Astrocyte of the cerebellum (primary cell): ENCODE measurements around the gene KCNH1.

Experiments
- DNase-seq: peaks from one replicate; pipeline ENCODE4 v3.0.0-alpha.2; 2011; ENCODE audit warnings: low read depth
- H3K4me3 ChIP-seq: 2 replicates; pipeline ENCODE4 v1.5.1; 2011; ENCODE audit warnings: mild to moderate bottlenecking, low read depth, low read length, moderate library complexity
- CTCF ChIP-seq: IDR thresholded peaks from 2 replicates; pipeline ENCODE4 v1.5.1; 2012; ENCODE audit warnings: low read length, low read depth, moderate library complexity, mild to moderate bottlenecking; ENCODE audit errors: missing control alignments
- in situ Hi-C: cut with HindIII; loops from 2 replicates; pipeline ENCODE4 v1.10.0; 2017; ENCODE audit warnings: low sequenced_read_pairs

Gene KCNH1

DNA sequence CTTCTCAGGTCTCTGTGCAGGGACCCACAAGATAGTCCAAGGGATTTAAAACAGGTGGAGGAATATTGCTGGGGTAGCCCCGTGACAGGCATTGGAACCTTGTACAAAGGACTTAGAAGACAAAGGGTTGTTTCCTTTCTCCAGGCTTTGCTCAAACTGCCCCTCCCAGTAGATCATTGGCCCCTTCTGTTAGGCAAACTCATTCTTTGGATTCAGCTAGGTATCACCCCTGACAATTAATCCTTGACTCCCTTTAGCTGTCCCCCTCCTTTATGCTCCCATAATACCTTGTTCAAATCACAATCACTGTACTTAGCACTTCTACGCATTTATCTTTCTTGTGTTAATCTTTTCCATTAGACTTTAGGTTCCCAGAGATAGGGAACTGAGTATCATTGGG lies 360.5 kb downstream of the KCNH1 start:
- no peak for TF ChIP-seq CTCF
- in situ Hi-C loops, result no loop called here
- DNase-seq, result no peak
- H3K4me3 ChIP-seq, result no peak overlapping the region

GRCh38 chr1:210771131-210771530 lies 362.8 kb downstream of the KCNH1 start:
- no peak for DNase-seq
- no peak overlapping the region for H3K4me3 ChIP-seq
- in situ Hi-C loops, result no loop called here
- no peak for TF ChIP-seq CTCF

DNA sequence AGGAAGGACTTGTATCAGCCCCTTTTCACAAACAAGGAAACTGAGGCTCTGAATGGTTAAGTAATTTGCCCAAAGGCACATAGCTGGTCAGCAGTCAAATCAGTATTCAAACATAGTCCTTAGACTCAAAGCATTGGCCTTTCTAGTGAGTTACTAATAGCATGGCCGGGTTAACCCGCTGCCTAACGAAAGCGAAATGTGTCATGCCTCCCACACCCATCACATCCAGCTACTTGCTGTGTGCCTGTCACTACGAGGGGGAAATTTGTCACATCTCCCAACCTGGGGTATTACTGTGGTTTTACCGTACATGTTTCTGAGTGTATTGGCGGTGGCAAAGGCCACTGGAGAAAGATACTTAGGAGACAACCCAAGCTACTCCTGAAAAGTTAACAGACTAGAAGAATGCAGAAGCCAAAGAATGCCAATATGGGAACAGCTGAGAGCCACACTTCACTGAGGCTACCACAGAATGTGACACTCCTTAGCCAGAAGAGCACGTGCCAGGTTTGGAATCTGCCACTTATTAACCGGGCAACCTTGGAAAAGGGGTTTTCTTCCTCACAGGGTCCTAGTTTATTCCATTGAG lies 363.5 kb downstream of the KCNH1 start:
- no peak for TF ChIP-seq CTCF
- in situ Hi-C loops, result no loop called here
- H3K4me3 ChIP-seq, result no peak overlapping the region
- DNase-seq, result no peak

DNA sequence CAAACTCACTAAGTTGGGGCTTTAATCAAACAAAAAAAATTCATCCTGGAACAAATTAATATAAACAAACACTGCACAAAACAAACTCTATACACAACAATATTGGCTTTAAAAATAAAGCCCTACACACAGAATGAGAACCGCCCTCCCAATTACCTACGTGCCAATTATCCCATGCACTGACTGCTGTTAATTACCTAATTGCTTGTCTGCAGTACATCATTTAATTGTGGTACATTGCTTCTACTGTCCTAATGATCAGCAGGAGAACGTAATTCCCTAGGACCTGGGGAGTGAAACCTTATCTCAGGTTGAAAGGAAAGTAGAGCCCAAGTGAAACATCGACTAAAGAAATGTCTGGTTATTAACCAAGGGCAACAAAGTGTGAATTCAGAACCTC lies 364.5 kb downstream of the KCNH1 start:
- DNase-seq, result no peak
- TF ChIP-seq CTCF, result no peak
- H3K4me3 ChIP-seq, result no peak overlapping the region
- in situ Hi-C loops, result no loop called here

- no peak for TF ChIP-seq CTCF
- no peak for DNase-seq
- H3K4me3 ChIP-seq, result no peak overlapping the region
- in situ Hi-C loops, result no loop called here
Measured at GRCh38 chr1:210764536-210764935, 369.4 kb downstream of the KCNH1 start.

GRCh38 chr1:210758761-210759160 lies 375.2 kb downstream of the KCNH1 start:
- no peak for TF ChIP-seq CTCF
- in situ Hi-C loops, result no loop called here
- DNase-seq, result no peak

GRCh38 chr1:210758261-210758660 lies 375.7 kb downstream of the KCNH1 start:
- no peak for TF ChIP-seq CTCF
- H3K4me3 ChIP-seq, result no peak overlapping the region
- DNase-seq, result no peak
- in situ Hi-C loops, result no loop called here

More at GRCh38 chr1:210758761-210759160, 375.2 kb downstream of the KCNH1 start:
- H3K4me3 ChIP-seq, result no peak overlapping the region
